K562 (cell line): Measurements from ENCODE around the gene METRN. TPM values are rescaled to one million over a fixed set of nuclear protein-coding genes. Genes with fewer than 3 reads are reported as not detected.

Source experiments
- CTBP1 ChIP-seq: fragments of 450-650 bp; IDR thresholded peaks from 2 replicates; pipeline ENCODE4 v1.6.1; 2016; ENCODE audit warnings: borderline replicate concordance
- EGR1 ChIP-seq: fragments of 450-650 bp; conservative IDR thresholded peaks from 2 replicates; pipeline ENCODE4 v1.6.1; 2017; ENCODE audit warnings: mild to moderate bottlenecking
- HDAC3 ChIP-seq: fragments of 450-650 bp; IDR thresholded peaks from 2 replicates; pipeline ENCODE4 v1.6.1; 2018; ENCODE audit warnings: borderline replicate concordance, mild to moderate bottlenecking, moderate library complexity; ENCODE audit not compliant: partially characterized antibody
- KDM1A ChIP-seq, 2 experiments: fragments of 450-650 bp; IDR thresholded peaks; 2 replicates each; pipeline ENCODE4 v1.6.1; 2016; ENCODE audit warnings: mild to moderate bottlenecking in 2 of 2
- MAFK ChIP-seq: IDR thresholded peaks from 2 replicates; pipeline ENCODE4 v1.6.1; 2011; ENCODE audit warnings: low read length, improper control_type of control experiment
- MEF2D ChIP-seq: conservative IDR thresholded peaks from 2 replicates; pipeline ENCODE4 v1.6.1; 2016; ENCODE audit warnings: low read depth, missing genetic modification characterization, missing compliant biosample characterization
- MXI1 ChIP-seq: IDR thresholded peaks from 2 replicates; pipeline ENCODE4 v1.6.1; 2011; ENCODE audit warnings: low read depth, mild to moderate bottlenecking, improper control_type of control experiment, low read length
- NFE2 ChIP-seq: IDR thresholded peaks from 2 replicates; pipeline ENCODE4 v1.6.1; 2014; ENCODE audit warnings: antibody characterized with exemption, low read depth
- TCF15 ChIP-seq: fragments of 250-450 bp; sonication (Bioruptor Pico); IDR thresholded peaks from 2 replicates; pipeline ENCODE4 v1.8.0; 2022; ENCODE audit warnings: moderate library complexity, mild to moderate bottlenecking, inconsistent platforms
- THRAP3 ChIP-seq: fragments of 450-650 bp; IDR thresholded peaks from 2 replicates; pipeline ENCODE4 v1.6.1; 2016; ENCODE audit warnings: mild to moderate bottlenecking, inconsistent platforms, borderline replicate concordance
- polyA plus RNA-seq, 8 experiments: library from polyadenylated mRNA; depleted of rRNA in 4 of 8; stranded (reverse) in 5 of 8; unstranded in 3 of 8; fragments of >200 nt; fragmentation: Nextera tagmentation in 2 of 8; fragmentation: Illumina TruSeq in 1 of 8; extraction: Ambion mirVana in 2 of 8; extraction: Trizol in 1 of 8; gene quantifications; 2 replicates each; pipeline versions ENCODE4 v1.2.1 to v1.2.3, GENCODE V29; 2011 to 2014; ENCODE audit warnings: inconsistent platforms in 1 of 8, missing spikeins in 1 of 8
- total RNA-seq, 7 experiments: library from RNA; depleted of rRNA in 6 of 7; stranded (reverse); fragments of >200 nt in 6 of 7; fragmentation: Illumina TruSeq in 2 of 7; extraction: Trizol in 2 of 7; gene quantifications; 2 replicates each; pipeline versions ENCODE4 v1.2.1 to v1.2.3, GENCODE V29; 2011 to 2021; ENCODE audit warnings: low replicate concordance in 1 of 7

Gene METRN
- total and polyA plus RNA-seq, 9 of the 15 experiments (the other 6 are each of a cell fraction or from before 2014, with no cell fraction given) = 0.20 to 89.8 (median 15.4) TPM

- TF ChIP-seq HDAC3 (no peak), KDM1A (IDR thresholded peaks at IDR 0.05) (peak; percentile 83 to 94), TCF15 (no peak), MXI1 (peak; percentile 100), THRAP3 (no peak), NFE2 (peak; percentile 87), MAFK (peak; percentile 37; the same call in 1 of the 2 replicates), EGR1 (peak; percentile 37; the same call in 1 of the 2 replicates), CTBP1 (peak; percentile 66), MEF2D (tag) (peak; percentile 84)
Measured at GRCh38 chr16:709566-710499, 5.1 kb upstream of the METRN start (continued).
